Loucy (cell line): Measurements from ENCODE around the gene ZNF385B.

ENCODE experiments used
- H2AFZ ChIP-seq: fragments of 200-600 bp; sonication (generic); 2 replicates; pipeline ENCODE4 v1.6.0; 2016; ENCODE audit warnings: antibody characterized with exemption, mild to moderate bottlenecking, low read length, moderate library complexity
- H3F3A ChIP-seq: fragments of 200-600 bp; 2 replicates; pipeline ENCODE4 v1.6.0; 2016; ENCODE audit warnings: antibody characterized with exemption, low read depth, mild to moderate bottlenecking
- H3K27me3 ChIP-seq: fragments of 200-600 bp; sonication (generic); 2 replicates; pipeline ENCODE4 v1.6.1; 2014; ENCODE audit warnings: low read length, mild to moderate bottlenecking; ENCODE audit not compliant: insufficient read depth, poor library complexity, severe bottlenecking
- H3K36me3 ChIP-seq: fragments of 200-600 bp; sonication (generic); 2 replicates; pipeline ENCODE4 v1.6.1; 2016; ENCODE audit warnings: low read length; ENCODE audit not compliant: insufficient read depth
- H3K4me1 ChIP-seq: fragments of 200-600 bp; sonication (generic); 2 replicates; pipeline ENCODE4 v1.5.1; 2014; ENCODE audit warnings: low read length, mild to moderate bottlenecking; ENCODE audit not compliant: insufficient read depth, poor library complexity, severe bottlenecking
- H3K4me2 ChIP-seq: fragments of 200-600 bp; sonication (generic); 2 replicates; pipeline ENCODE4 v1.6.0; 2014; ENCODE audit warnings: antibody characterized with exemption, low read length, low read depth, mild to moderate bottlenecking; ENCODE audit not compliant: poor library complexity, severe bottlenecking
- H3K4me3 ChIP-seq: fragments of 200-600 bp; sonication (generic); 2 replicates; pipeline ENCODE4 v1.5.1; 2014; ENCODE audit warnings: low read length, mild to moderate bottlenecking, mixed read lengths; ENCODE audit not compliant: poor library complexity, severe bottlenecking
- H3K79me2 ChIP-seq: fragments of 200-600 bp; sonication (generic); 2 replicates; pipeline ENCODE4 v1.6.1; 2014; ENCODE audit warnings: low read length; ENCODE audit not compliant: insufficient read depth
- H3K9ac ChIP-seq: fragments of 200-600 bp; sonication (generic); 2 replicates; pipeline ENCODE4 v1.6.0; 2014; ENCODE audit warnings: mild to moderate bottlenecking, low read depth, low read length, moderate library complexity; ENCODE audit not compliant: poor library complexity, severe bottlenecking
- H3K9me2 ChIP-seq: fragments of 200-600 bp; sonication (generic); replicated peaks from 2 replicates; pipeline ENCODE4 v1.6.1; 2016; ENCODE audit warnings: low read depth, low read length, mixed read lengths
- H3K9me3 ChIP-seq: fragments of 200-600 bp; sonication (generic); 2 replicates; pipeline ENCODE4 v1.6.1; 2014; ENCODE audit warnings: mild to moderate bottlenecking, antibody characterized with exemption, low read length, low read depth; ENCODE audit not compliant: insufficient read depth
- H4K20me1 ChIP-seq: fragments of 200-600 bp; sonication (generic); 2 replicates; pipeline ENCODE4 v1.6.0; 2014; ENCODE audit warnings: antibody characterized with exemption, low read length, mild to moderate bottlenecking; ENCODE audit not compliant: insufficient read depth, poor library complexity, severe bottlenecking
- CTCF ChIP-seq: fragments of 200-600 bp; sonication (generic); conservative IDR thresholded peaks from 2 replicates; pipeline ENCODE4 v1.5.1; 2014; ENCODE audit warnings: mild to moderate bottlenecking, antibody characterized with exemption, low read length
- EZH2phosphoT487 ChIP-seq: fragments of 200-600 bp; IDR thresholded peaks from 2 replicates; pipeline ENCODE4 v1.6.1; 2018; ENCODE audit warnings: antibody characterized with exemption, mild to moderate bottlenecking, moderate library complexity, borderline replicate concordance

ZNF385B gene

GRCh38 chr2:179495315-179495714 is 366.1 kb downstream of the ZNF385B start:
- no peaks in the 10 kb centered on the region for H4K20me1 ChIP-seq
- no peaks in the 10 kb centered on the region for H3K9me2 ChIP-seq
- no peaks in the 10 kb centered on the region for H3K4me1 ChIP-seq
- no peak overlapping the region for H2AFZ ChIP-seq
- no peak overlapping the region for H3K4me2 ChIP-seq
- H3F3A ChIP-seq: no peaks in the 10 kb centered on the region
- TF ChIP-seq EZH2phosphoT487: no peak
- TF ChIP-seq CTCF: no peak
- no peaks in the 10 kb centered on the region for H3K36me3 ChIP-seq
- no peaks in the 10 kb centered on the region for H3K79me2 ChIP-seq
- no peaks in the 10 kb centered on the region for H3K27me3 ChIP-seq
- H3K9ac ChIP-seq: no peak overlapping the region
- no peak overlapping the region for H3K4me3 ChIP-seq
- H3K9me3 ChIP-seq: no peaks in the 10 kb centered on the region

- Histone ChIP-seq H3K4me3 (no peak overlapping the region), H3K9ac (no peak overlapping the region), H3K4me2 (no peak overlapping the region), H3K36me3 (no peaks in the 10 kb centered on the region), H3F3A (no peaks in the 10 kb centered on the region), H3K9me2 (no peaks in the 10 kb centered on the region), H3K79me2 (no peaks in the 10 kb centered on the region), H3K27me3 (no peaks in the 10 kb centered on the region), H2AFZ (no peak overlapping the region), H3K4me1 (no peaks in the 10 kb centered on the region), H4K20me1 (no peaks in the 10 kb centered on the region), H3K9me3 (no peaks in the 10 kb centered on the region)
- TF ChIP-seq CTCF (no peak), EZH2phosphoT487 (no peak)
These were observed 372.8 kb downstream of the ZNF385B start for GRCh38 chr2:179488563-179488962.

DNA sequence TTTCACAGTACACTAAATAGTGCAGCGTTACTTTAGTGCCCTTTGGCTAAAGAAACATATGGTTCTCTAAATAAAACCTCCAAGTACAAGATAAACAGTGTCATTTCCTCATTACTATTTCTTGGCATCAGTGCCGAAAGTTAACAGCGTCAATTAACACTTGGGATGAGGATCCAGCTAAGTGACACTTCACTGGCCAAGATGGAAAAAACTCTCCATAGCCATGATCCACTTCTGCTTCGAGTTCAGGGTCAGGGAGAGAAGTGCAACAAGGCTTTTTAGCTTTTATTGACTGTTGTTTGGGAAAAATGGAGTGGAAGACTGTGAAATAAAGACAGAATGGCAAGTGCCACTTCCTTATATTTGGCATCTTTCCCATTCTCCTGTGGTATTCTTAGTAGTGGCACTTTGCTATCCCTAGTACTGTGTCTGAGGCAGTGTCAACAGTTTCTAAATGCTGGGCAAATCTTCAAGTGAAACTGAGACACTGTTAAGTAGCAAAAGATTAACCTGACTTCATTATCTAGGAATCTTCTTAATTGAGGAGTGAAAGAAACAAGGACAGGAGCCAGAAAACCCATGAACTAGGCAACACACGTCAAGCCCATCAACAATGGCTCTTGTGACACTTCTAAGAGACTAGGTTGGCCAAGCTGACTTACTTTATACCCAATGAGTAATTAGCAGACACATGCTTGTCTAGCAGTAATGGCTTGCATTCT is 374.2 kb downstream of the ZNF385B start:
- Histone ChIP-seq H3K79me2 (no peaks in the 10 kb centered on the region), H3F3A (no peaks in the 10 kb centered on the region), H3K36me3 (no peaks in the 10 kb centered on the region), H3K9ac (no peak overlapping the region), H3K9me3 (no peaks in the 10 kb centered on the region), H2AFZ (no peak overlapping the region), H3K9me2 (no peaks in the 10 kb centered on the region), H4K20me1 (no peaks in the 10 kb centered on the region), H3K27me3 (no peaks in the 10 kb centered on the region), H3K4me3 (no peak overlapping the region), H3K4me1 (no peaks in the 10 kb centered on the region), H3K4me2 (no peak overlapping the region)
- TF ChIP-seq EZH2phosphoT487: no peak
- TF ChIP-seq CTCF: no peak
